ENCODE results near the gene ATXN1. TPM values are rescaled to one million over a fixed set of nuclear protein-coding genes. Genes with fewer than 3 reads are reported as not detected.
"Not testable (repeated sequence)": the region's sequence is repeated elsewhere in the genome, so short reads cannot be mapped to it uniquely, and the experiment has no call there.

The ATXN1 gene
- total RNA-seq, 1 donor from 2014 or later: 3.9 TPM

DNA sequence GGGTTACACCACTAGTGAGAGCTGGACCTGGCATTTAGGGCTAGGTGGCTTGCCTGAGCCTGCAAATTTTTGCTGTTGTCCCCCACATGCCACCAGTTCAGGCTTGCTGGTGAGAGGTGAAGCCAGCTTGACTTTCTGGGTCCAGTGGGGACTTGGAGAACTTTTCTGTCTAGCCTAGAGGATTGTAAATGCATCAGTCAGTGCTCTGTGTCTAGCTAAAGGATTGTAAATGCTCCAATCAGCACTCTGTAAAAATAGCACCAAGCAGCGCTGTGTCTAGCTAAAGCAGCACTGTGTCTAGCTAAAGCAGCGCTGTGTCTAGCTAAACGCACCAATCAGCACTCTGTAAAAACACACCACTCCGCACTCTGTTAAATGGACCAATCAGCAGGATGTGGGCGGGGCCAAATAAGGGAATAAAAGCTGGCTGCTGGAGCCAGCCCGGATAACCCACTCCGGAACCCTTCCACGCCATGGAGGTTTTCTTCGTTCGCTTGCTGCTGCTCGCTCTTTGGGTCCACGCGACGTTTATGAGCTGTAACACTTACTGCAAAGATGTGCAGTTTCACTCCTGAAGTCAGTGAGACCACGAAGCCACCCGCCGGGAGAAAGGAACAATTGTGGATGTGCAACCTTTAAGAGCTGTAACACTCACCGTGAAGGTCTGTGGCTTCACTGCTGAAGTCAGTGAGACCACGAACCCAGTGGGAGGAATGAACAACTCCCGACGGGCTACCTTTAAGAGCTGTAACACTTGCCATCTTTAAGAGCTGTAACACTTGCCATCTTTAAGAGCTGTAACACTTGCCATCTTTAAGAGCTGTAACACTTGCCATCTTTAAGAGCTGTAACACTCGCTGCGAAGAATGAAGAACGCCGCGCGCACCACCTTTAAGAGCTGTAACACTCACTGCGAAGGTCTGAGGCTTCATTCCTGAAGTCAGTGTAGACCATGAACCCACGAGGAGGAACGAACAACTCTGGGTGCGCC, 495.6 kb downstream of the ATXN1 start:
- H3K4me1 Mint-ChIP-seq: no peaks in the 10 kb centered on the region
- H3K9me3 Mint-ChIP-seq: no peaks in the 10 kb centered on the region
- no peaks in the 10 kb centered on the region for H3K36me3 Mint-ChIP-seq (ENCODE audit: low read depth)
- H3K27ac Mint-ChIP-seq (ENCODE audit: unreplicated experiment): no peak overlapping the region
- H3K27me3 Mint-ChIP-seq (ENCODE audit: low read depth): peaks cover 4% of the 10 kb centered on the region
- H3K4me3 Mint-ChIP-seq: no peak overlapping the region
- no peak for DNase-seq (ENCODE audit: low read depth, low spot score)
- TF ChIP-seq, protein P1, sequence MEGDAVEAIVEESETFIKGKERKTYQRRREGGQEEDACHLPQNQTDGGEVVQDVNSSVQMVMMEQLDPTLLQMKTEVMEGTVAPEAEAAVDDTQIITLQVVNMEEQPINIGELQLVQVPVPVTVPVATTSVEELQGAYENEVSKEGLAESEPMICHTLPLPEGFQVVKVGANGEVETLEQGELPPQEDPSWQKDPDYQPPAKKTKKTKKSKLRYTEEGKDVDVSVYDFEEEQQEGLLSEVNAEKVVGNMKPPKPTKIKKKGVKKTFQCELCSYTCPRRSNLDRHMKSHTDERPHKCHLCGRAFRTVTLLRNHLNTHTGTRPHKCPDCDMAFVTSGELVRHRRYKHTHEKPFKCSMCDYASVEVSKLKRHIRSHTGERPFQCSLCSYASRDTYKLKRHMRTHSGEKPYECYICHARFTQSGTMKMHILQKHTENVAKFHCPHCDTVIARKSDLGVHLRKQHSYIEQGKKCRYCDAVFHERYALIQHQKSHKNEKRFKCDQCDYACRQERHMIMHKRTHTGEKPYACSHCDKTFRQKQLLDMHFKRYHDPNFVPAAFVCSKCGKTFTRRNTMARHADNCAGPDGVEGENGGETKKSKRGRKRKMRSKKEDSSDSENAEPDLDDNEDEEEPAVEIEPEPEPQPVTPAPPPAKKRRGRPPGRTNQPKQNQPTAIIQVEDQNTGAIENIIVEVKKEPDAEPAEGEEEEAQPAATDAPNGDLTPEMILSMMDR (conservative IDR thresholded peaks at IDR 0.05): no peak

DNA sequence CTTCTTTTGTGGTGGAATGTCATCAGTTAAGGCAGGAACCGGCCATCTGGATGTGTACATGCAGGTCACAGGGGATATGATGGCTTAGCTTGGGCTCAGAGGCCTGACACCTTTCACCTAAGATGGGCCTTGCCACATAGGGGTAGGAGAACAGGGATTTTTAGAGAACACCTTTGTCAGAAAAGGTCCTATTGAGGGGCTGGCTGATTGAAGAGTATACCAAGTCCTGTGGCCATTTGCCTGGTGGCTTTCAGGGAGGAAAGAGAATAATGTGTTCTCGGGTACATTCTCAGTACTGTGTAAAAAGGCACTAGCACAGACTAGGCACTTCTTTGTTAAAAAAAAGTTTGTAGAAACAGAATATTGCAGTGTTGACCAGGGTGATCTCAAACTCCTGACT, 496.5 kb downstream of the ATXN1 start:
- Mint-ChIP-seq H3K4me1 (no peaks in the 10 kb centered on the region), H3K9me3 (no peaks in the 10 kb centered on the region), H3K27ac (ENCODE audit: unreplicated experiment) (no peak overlapping the region), H3K27me3 (ENCODE audit: low read depth) (peaks cover 4% of the 10 kb centered on the region), H3K4me3 (no peak overlapping the region), H3K36me3 (ENCODE audit: low read depth) (no peaks in the 10 kb centered on the region)
- TF ChIP-seq, protein P1 (conservative IDR thresholded peaks at IDR 0.05): no peak
- DNase-seq (ENCODE audit: low read depth, low spot score): no peak

DNA sequence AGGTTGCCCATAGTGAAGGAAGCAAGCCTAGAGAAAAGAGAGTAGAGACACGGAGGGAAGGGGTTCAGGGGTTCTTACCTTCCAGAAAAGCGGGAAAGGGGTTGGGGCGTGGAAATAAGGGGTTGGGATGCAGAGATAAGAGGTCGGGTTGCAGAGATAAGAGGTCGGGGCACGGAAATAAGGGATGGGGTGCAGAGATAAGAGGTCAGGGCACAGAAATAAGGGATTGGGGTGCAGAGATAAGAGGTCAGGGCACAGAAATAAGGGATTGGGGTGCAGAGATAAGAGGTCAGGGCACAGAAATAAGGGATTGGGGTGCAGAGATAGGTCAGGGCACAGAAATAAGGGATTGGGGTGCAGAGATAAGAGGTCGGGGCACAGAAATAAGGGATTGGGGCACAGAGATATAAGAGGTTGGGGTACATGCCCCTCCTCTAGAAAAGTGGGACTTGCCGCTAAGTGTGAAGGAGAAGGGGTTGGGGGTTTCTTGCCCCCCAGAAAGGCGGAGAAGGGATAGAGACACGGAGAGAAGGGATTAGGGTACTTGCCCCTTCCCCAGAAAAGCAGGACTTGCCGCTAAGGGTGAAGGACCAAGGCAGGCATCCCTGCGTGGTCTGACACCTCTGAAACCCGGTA, 497.7 kb downstream of the ATXN1 start:
- DNase-seq (ENCODE audit: low read depth, low spot score); H3K27ac Mint-ChIP-seq (ENCODE audit: unreplicated experiment); H3K36me3 Mint-ChIP-seq (ENCODE audit: low read depth); H3K27me3 Mint-ChIP-seq (ENCODE audit: low read depth); H3K4me3 Mint-ChIP-seq; H3K9me3 Mint-ChIP-seq: not testable (repeated sequence)
- peaks cover 10% of the 10 kb centered on the region for H3K4me1 Mint-ChIP-seq

DNA sequence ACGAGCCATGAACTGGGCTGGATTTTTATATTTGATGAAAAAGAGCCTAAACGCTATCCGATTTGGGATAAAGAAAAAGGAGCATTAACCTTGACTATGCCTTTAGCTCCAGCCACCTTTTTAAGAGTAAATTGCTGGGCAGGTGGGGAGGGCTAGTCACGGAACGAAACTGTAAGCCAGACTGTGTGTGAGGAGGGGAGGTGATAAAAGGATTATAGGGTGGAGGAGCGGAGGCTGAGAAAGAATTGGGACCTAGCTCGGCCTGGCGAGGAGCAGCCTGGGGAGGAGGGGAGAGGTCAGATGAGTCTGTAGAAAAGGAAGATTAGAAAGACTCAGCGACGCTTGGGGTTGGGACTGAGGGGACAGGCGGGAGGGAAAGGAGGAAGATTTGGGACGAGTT, 498.5 kb downstream of the ATXN1 start:
- H3K4me3 Mint-ChIP-seq; H3K9me3 Mint-ChIP-seq; H3K27me3 Mint-ChIP-seq (ENCODE audit: low read depth); H3K27ac Mint-ChIP-seq (ENCODE audit: unreplicated experiment); DNase-seq (ENCODE audit: low read depth, low spot score); H3K36me3 Mint-ChIP-seq (ENCODE audit: low read depth): not testable (repeated sequence)
- peaks cover 18% of the 10 kb centered on the region for H3K4me1 Mint-ChIP-seq

DNA sequence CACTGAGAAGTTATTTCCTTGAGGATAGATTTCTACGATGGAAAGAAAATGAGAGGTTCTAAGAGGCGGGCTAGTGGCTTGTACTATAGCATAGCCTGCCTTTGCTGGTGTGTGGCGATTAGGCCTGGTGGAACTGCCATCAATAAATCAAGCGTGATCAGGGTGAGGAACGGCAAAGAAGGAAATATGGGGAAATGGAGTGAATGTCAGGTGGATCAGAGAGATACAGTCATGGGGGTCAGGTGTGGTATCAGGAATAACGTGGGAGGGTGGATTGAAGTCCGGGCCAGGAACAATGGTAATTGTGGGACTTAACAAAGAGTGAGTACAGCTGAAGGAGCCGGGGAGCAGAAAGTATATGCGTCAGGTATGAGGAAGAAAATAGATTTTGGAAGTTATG, 500.7 kb downstream of the ATXN1 start:
- not testable (repeated sequence) for DNase-seq (ENCODE audit: low read depth, low spot score); H3K9me3 Mint-ChIP-seq; H3K27me3 Mint-ChIP-seq (ENCODE audit: low read depth); H3K36me3 Mint-ChIP-seq (ENCODE audit: low read depth); H3K27ac Mint-ChIP-seq (ENCODE audit: unreplicated experiment); H3K4me3 Mint-ChIP-seq
- peaks cover 19% of the 10 kb centered on the region for H3K4me1 Mint-ChIP-seq

DNA sequence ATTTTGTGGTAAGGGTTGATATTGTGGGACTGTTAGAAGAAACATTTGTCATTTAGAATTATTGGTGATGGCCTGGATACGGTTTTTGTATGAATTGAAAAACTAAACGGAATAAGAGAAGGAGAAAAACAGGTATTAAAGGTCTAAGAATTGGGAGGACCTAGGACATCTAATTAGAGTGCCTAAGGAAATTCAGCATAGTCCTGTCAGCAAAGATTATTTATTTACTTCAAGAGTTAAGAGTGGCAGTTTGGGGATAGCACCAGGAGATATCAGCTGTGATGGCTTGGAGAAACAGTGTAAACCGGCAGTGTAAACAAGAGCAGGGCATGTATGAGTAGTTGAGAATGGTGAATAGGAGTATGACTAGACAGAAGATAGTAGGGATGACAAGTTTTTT, 501.7 kb downstream of the ATXN1 start:
- H3K27me3 Mint-ChIP-seq (ENCODE audit: low read depth); H3K4me3 Mint-ChIP-seq; DNase-seq (ENCODE audit: low read depth, low spot score); H3K36me3 Mint-ChIP-seq (ENCODE audit: low read depth); H3K27ac Mint-ChIP-seq (ENCODE audit: unreplicated experiment); H3K9me3 Mint-ChIP-seq: not testable (repeated sequence)
- peaks cover 19% of the 10 kb centered on the region for H3K4me1 Mint-ChIP-seq

DNA sequence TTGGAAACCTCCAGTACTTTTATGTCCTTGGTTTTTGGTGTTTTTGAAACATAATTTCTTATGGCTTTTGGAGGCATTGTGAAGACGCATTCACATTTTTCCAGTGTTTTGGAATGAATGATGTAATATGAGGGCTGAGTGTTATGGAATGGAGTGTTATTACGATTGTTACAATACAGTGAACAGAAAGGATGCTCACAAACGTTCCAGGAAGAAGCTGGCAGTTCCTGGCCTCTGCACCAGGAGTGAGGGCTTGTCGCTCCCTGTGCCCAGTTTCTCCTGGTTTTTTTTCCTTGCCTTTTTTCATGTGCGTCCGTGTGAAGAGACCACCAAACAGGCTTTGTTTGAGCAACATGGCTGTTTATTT, 502.6 kb downstream of the ATXN1 start:
- Mint-ChIP-seq H3K4me1 (peaks cover 19% of the 10 kb centered on the region), H3K27ac (ENCODE audit: unreplicated experiment) (no peak overlapping the region), H3K36me3 (ENCODE audit: low read depth) (no peaks in the 10 kb centered on the region), H3K4me3 (no peak overlapping the region), H3K9me3 (peaks cover 5% of the 10 kb centered on the region), H3K27me3 (ENCODE audit: low read depth) (peaks cover 8% of the 10 kb centered on the region)
- TF ChIP-seq, protein P1 (conservative IDR thresholded peaks at IDR 0.05): no peak
- no peak for DNase-seq (ENCODE audit: low read depth, low spot score)
